ENCODE results near the gene TIMP2.

TIMP2 gene

GRCh38 chr17:78954684-78955083 lies 29.5 kb upstream of the TIMP2 start:
- DNase-seq (ENCODE audit: low spot score), result no peak

GRCh38 chr17:78953356-78954350 lies 28.5 kb upstream of the TIMP2 start:
- DNase-seq (ENCODE audit: low spot score), result no peak

GRCh38 chr17:78952706-78953105 lies 27.5 kb upstream of the TIMP2 start:
- DNase-seq (ENCODE audit: low spot score), result no peak

- DNase-seq (ENCODE audit: low spot score), result no peak
Observed at GRCh38 chr17:78951967-78952551, 26.9 kb upstream of the TIMP2 start.

- no peak for DNase-seq (ENCODE audit: low spot score)
Observed at GRCh38 chr17:78950870-78951269, 25.7 kb upstream of the TIMP2 start.

GRCh38 chr17:78947235-78948149 lies 22.3 kb upstream of the TIMP2 start:
- DNase-seq (ENCODE audit: low spot score), result no peak

GRCh38 chr17:78946631-78947030 lies 21.4 kb upstream of the TIMP2 start:
- no peak for DNase-seq (ENCODE audit: low spot score)

- no peak for DNase-seq (ENCODE audit: low spot score)
Observed at GRCh38 chr17:78946131-78946530, 20.9 kb upstream of the TIMP2 start.

- peak; percentile 80 for DNase-seq (ENCODE audit: low spot score)
Observed at GRCh38 chr17:78945455-78945854, 20.3 kb upstream of the TIMP2 start.

GRCh38 chr17:78944956-78945355 lies 19.8 kb upstream of the TIMP2 start:
- DNase-seq (ENCODE audit: low spot score), result peak; percentile 49

- DNase-seq (ENCODE audit: low spot score), result no peak
Observed at GRCh38 chr17:78944026-78944425, 18.8 kb upstream of the TIMP2 start.

- peak; percentile 44 for DNase-seq (ENCODE audit: low spot score)
Observed at GRCh38 chr17:78940708-78941107, 15.5 kb upstream of the TIMP2 start.

- DNase-seq (ENCODE audit: low spot score), result no peak
Observed at GRCh38 chr17:78940258-78940657, 15.1 kb upstream of the TIMP2 start.

GRCh38 chr17:78939615-78940014 lies 14.4 kb upstream of the TIMP2 start:
- DNase-seq (ENCODE audit: low spot score), result no peak

- no peak for DNase-seq (ENCODE audit: low spot score)
Observed at GRCh38 chr17:78937561-78937960, 12.4 kb upstream of the TIMP2 start.

- peak; percentile 70 for DNase-seq (ENCODE audit: low spot score)
Observed at GRCh38 chr17:78935419-78936323, 10.5 kb upstream of the TIMP2 start.

- peak; percentile 82 for DNase-seq (ENCODE audit: low spot score)
Observed at GRCh38 chr17:78934681-78935418, 9.7 kb upstream of the TIMP2 start.

- DNase-seq (ENCODE audit: low spot score), result peak; percentile 95
Observed at GRCh38 chr17:78933959-78934568, 8.9 kb upstream of the TIMP2 start.

- DNase-seq (ENCODE audit: low spot score), result peak; percentile 96
Observed at GRCh38 chr17:78933025-78933958, 8.1 kb upstream of the TIMP2 start.

All from kidney tubule cell (primary cell).